Liver (tissue), 3 donors: ENCODE data around the gene EVI5.

Experiments used
- HNF4G ChIP-seq: IDR thresholded peaks from 2 replicates; pipeline ENCODE4 v1.6.1; 2016; ENCODE audit warnings: antibody characterized with exemption
- JUND ChIP-seq, 2 donors: IDR thresholded peaks; 2 replicates each; pipeline ENCODE4 v1.6.1; 2016; ENCODE audit warnings: antibody characterized with exemption in 2 of 2
- NR2F2 ChIP-seq: IDR thresholded peaks from 2 replicates; pipeline ENCODE4 v1.6.1; 2016; ENCODE audit warnings: antibody characterized with exemption
- RAD21 ChIP-seq, 2 donors: IDR thresholded peaks; 2 replicates each; pipeline ENCODE4 v1.6.1; 2016; ENCODE audit warnings: antibody characterized with exemption in 2 of 2, mild to moderate bottlenecking in 2 of 2
- SP1 ChIP-seq: IDR thresholded peaks from 2 replicates; pipeline ENCODE4 v1.6.1; 2018; ENCODE audit warnings: antibody characterized with exemption, mild to moderate bottlenecking
- TAF1 ChIP-seq: conservative IDR thresholded peaks from 2 replicates; pipeline ENCODE4 v1.6.1; 2016; ENCODE audit warnings: antibody characterized with exemption, mild to moderate bottlenecking
- TF ChIP-seq, protein P1 (sequence below): IDR thresholded peaks from 2 replicates; pipeline ENCODE4 v1.6.1; 2016; ENCODE audit warnings: antibody characterized with exemption
- TF ChIP-seq, protein P2 (sequence below): fragments of 150-350 bp; IDR thresholded peaks from 2 replicates; pipeline ENCODE4 v1.5.1; 2017; ENCODE audit warnings: improper control_type of control experiment, low read depth, low read length; ENCODE audit not compliant: missing input control
- TF ChIP-seq, protein P3 (sequence below): IDR thresholded peaks from 2 replicates; pipeline ENCODE4 v1.6.1; 2016; ENCODE audit warnings: antibody characterized with exemption, mild to moderate bottlenecking
- TF ChIP-seq, protein P4 (sequence below): IDR thresholded peaks from 2 replicates; pipeline ENCODE4 v1.6.1; 2016; ENCODE audit warnings: antibody characterized with exemption
- TF ChIP-seq, protein P5 (sequence below): IDR thresholded peaks from 2 replicates; pipeline ENCODE4 v1.6.1; 2016; ENCODE audit warnings: antibody characterized with exemption
- donor health status: healthy.
- donor health status: healthy.

DNA sequence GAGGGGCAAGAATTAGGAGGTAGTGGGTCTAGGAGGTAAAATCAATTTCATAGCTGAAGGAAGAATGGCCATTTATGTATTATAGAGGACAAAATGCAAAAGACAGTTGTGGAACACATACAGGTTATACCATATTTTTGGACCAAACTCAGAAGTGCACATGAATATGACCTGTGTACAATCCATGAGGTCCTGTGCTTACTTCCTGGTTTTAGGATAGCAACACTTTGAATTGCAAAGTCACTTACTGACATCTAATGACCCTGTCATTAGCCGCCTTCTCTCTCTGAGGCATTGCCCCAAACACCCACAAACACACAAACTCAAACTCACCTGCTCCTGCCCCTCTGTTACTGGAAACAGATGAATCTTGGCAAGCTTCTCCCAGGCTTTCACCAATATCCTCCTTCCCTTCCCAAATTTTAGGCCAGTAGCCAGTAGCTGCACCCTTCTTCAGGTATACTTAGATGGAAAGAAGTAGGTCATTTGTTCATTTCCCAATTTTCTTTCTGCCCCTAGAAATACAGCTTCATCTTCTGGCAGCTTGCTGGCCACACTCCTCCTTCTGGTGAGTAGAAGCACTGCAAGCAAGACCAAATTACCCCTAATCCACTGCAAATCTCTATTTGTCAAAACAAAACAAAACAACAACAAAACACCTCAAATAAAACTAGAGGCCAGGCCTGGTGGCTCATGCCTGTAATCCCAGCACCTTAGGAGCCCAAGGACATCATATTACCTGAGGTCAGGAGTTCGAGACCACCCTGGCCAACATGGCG lies 33.3 kb upstream of the EVI5 start:
- TF ChIP-seq, protein P1, sequence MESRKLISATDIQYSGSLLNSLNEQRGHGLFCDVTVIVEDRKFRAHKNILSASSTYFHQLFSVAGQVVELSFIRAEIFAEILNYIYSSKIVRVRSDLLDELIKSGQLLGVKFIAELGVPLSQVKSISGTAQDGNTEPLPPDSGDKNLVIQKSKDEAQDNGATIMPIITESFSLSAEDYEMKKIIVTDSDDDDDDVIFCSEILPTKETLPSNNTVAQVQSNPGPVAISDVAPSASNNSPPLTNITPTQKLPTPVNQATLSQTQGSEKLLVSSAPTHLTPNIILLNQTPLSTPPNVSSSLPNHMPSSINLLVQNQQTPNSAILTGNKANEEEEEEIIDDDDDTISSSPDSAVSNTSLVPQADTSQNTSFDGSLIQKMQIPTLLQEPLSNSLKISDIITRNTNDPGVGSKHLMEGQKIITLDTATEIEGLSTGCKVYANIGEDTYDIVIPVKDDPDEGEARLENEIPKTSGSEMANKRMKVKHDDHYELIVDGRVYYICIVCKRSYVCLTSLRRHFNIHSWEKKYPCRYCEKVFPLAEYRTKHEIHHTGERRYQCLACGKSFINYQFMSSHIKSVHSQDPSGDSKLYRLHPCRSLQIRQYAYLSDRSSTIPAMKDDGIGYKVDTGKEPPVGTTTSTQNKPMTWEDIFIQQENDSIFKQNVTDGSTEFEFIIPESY: no peak
- TF ChIP-seq, protein P2, sequence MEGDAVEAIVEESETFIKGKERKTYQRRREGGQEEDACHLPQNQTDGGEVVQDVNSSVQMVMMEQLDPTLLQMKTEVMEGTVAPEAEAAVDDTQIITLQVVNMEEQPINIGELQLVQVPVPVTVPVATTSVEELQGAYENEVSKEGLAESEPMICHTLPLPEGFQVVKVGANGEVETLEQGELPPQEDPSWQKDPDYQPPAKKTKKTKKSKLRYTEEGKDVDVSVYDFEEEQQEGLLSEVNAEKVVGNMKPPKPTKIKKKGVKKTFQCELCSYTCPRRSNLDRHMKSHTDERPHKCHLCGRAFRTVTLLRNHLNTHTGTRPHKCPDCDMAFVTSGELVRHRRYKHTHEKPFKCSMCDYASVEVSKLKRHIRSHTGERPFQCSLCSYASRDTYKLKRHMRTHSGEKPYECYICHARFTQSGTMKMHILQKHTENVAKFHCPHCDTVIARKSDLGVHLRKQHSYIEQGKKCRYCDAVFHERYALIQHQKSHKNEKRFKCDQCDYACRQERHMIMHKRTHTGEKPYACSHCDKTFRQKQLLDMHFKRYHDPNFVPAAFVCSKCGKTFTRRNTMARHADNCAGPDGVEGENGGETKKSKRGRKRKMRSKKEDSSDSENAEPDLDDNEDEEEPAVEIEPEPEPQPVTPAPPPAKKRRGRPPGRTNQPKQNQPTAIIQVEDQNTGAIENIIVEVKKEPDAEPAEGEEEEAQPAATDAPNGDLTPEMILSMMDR: peak; percentile 68
- TF ChIP-seq, protein P3, sequence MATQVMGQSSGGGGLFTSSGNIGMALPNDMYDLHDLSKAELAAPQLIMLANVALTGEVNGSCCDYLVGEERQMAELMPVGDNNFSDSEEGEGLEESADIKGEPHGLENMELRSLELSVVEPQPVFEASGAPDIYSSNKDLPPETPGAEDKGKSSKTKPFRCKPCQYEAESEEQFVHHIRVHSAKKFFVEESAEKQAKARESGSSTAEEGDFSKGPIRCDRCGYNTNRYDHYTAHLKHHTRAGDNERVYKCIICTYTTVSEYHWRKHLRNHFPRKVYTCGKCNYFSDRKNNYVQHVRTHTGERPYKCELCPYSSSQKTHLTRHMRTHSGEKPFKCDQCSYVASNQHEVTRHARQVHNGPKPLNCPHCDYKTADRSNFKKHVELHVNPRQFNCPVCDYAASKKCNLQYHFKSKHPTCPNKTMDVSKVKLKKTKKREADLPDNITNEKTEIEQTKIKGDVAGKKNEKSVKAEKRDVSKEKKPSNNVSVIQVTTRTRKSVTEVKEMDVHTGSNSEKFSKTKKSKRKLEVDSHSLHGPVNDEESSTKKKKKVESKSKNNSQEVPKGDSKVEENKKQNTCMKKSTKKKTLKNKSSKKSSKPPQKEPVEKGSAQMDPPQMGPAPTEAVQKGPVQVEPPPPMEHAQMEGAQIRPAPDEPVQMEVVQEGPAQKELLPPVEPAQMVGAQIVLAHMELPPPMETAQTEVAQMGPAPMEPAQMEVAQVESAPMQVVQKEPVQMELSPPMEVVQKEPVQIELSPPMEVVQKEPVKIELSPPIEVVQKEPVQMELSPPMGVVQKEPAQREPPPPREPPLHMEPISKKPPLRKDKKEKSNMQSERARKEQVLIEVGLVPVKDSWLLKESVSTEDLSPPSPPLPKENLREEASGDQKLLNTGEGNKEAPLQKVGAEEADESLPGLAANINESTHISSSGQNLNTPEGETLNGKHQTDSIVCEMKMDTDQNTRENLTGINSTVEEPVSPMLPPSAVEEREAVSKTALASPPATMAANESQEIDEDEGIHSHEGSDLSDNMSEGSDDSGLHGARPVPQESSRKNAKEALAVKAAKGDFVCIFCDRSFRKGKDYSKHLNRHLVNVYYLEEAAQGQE: no peak
- no peak for TF ChIP-seq HNF4G
- TF ChIP-seq, protein P4, sequence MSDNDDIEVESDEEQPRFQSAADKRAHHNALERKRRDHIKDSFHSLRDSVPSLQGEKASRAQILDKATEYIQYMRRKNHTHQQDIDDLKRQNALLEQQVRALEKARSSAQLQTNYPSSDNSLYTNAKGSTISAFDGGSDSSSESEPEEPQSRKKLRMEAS: no peak
- no peak for TF ChIP-seq SP1
- no peak for TF ChIP-seq JUND (IDR thresholded peaks at IDR 0.05)
- no peak for TF ChIP-seq TAF1
- no peak for TF ChIP-seq NR2F2
- TF ChIP-seq, protein P5, sequence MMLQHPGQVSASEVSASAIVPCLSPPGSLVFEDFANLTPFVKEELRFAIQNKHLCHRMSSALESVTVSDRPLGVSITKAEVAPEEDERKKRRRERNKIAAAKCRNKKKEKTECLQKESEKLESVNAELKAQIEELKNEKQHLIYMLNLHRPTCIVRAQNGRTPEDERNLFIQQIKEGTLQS: no peak
- TF ChIP-seq RAD21 (IDR thresholded peaks at IDR 0.05): peak; percentile 73 to 84
